ENCODE results near the gene TNS1. TPM values are rescaled to one million over a fixed set of nuclear protein-coding genes. Genes with fewer than 3 reads are reported as not detected.

TNS1 gene
- total and polyA plus RNA-seq, 9 of the 15 experiments (the other 6 are each of a cell fraction or from before 2014, with no cell fraction given): 0.13 to 2.7 (median 0.77) TPM

- TF ChIP-seq CTCFL (IDR thresholded peaks at IDR 0.05; ENCODE audit: borderline replicate concordance, insufficient read depth, low read depth, low read length, poor library complexity, severe bottlenecking) (peak; percentile 26), CBFA2T3 (IDR thresholded peaks at IDR 0.05) (no peak), UBTF (IDR thresholded peaks at IDR 0.05; ENCODE audit: borderline replicate concordance in 1 of 2, low read depth in 2 of 2, low read length in 2 of 2) (peak in 1 of 2 experiments; percentile 24; a peak in 1 of 4 replicates), MBD2 (IDR thresholded peaks at IDR 0.05; ENCODE audit: borderline replicate concordance, low read depth) (no peak), CBFB (CRISPR knock-in tag; IDR thresholded peaks at IDR 0.05) (no peak), TAF9B (IDR thresholded peaks at IDR 0.05; ENCODE audit: partially characterized antibody) (no peak), MEIS2 (IDR thresholded peaks at IDR 0.05; ENCODE audit: partially characterized antibody) (no peak), ZNF668 (CRISPR knock-in tag; IDR thresholded peaks at IDR 0.05) (no peak), TAF1 (IDR thresholded peaks at IDR 0.05; ENCODE audit: control insufficient read depth, extremely low read depth, insufficient read depth, low read length, severe bottlenecking) (no peak)
Measured at GRCh38 chr2:218010140-218010983, 7.6 kb upstream of the TNS1 start (continued).

All from K562 (cell line).